Uterus (tissue), 4 donors: ENCODE results near the gene PLXND1. TPM values are rescaled to one million over a fixed set of nuclear protein-coding genes. Genes with fewer than 3 reads are reported as not detected.

Experiments used
- DNase-seq, 2 donors: peaks; one replicate each; pipeline ENCODE4 v3.0.0-alpha.2; 2019 to 2020
- H3K27ac ChIP-seq, 2 donors: fragments of 200-600 bp; sonication (generic); 1 replicate in 1 of 2; 2 replicates in 1 of 2; pipeline ENCODE4 v1.5.1; 2016 to 2018
- H3K27me3 ChIP-seq, 2 donors: fragments of 200-600 bp; sonication (generic); one replicate each; pipeline ENCODE4 v1.5.1; 2018 to 2019; ENCODE audit warnings: control low read depth in 1 of 2
- H3K36me3 ChIP-seq, 2 donors: fragments of 200-600 bp; sonication (generic); one replicate each; pipeline ENCODE4 v1.5.1; 2019; ENCODE audit warnings: control low read depth in 1 of 2
- H3K4me1 ChIP-seq, 2 donors: fragments of 200-600 bp; sonication (generic); one replicate each; pipeline ENCODE4 v1.5.1; 2018 to 2019; ENCODE audit warnings: control low read depth in 1 of 2
- H3K4me3 ChIP-seq, 2 donors: fragments of 200-600 bp; sonication (generic); 1 replicate in 1 of 2; 2 replicates in 1 of 2; pipeline ENCODE4 v1.5.1; 2018 to 2019; ENCODE audit warnings: mild to moderate bottlenecking in 1 of 2
- H3K9me3 ChIP-seq, 2 donors: fragments of 200-600 bp; sonication (generic); one replicate each; pipeline ENCODE4 v1.5.1; 2019; ENCODE audit warnings: control low read depth in 1 of 2
- POLR2A ChIP-seq, 2 donors: fragments of 450-650 bp; IDR thresholded peaks; one replicate each; pipeline ENCODE4 v1.6.1; 2016; ENCODE audit warnings: antibody characterized with exemption in 2 of 2, mild to moderate bottlenecking in 1 of 2, moderate library complexity in 1 of 2
- intact Hi-C: fragments of 100-400 bp; cut with DNase I; formaldehyde crosslinking; loops from one replicate; pipeline ENCODE4 v1.15.1; 2023; ENCODE audit warnings: low total_unique reads
- total RNA-seq, 4 donors: library from RNA; depleted of rRNA in 3 of 4; stranded (reverse); fragments of >200 nt in 3 of 4; gene quantifications; one replicate each; pipeline versions ENCODE4 v1.1.0 to v1.2.4, GENCODE V29; 2014 to 2023
- TF ChIP-seq, protein P1 (sequence below), 4 experiments: fragments of 200-600 bp in 2 of 4; fragments of 450-650 bp in 2 of 4; sonication (generic) in 2 of 4; IDR thresholded peaks; one replicate each; pipeline ENCODE4 v1.5.1; 2016 to 2019; ENCODE audit warnings: antibody characterized with exemption in 4 of 4, mild to moderate bottlenecking in 2 of 4, moderate library complexity in 1 of 4
- donor health status: DM: yes; HTN: yes; CAD: no.

PLXND1 gene
- total RNA-seq, 4 donors from 2014 or later = 54.7 to 343 (median 121) TPM

GRCh38 chr3:129605922-129606635 is 397 bp downstream of the PLXND1 start:
- no peaks in the 10 kb centered on the region for H3K9me3 ChIP-seq
- H3K4me1 ChIP-seq = peaks cover 0 to 20% of the 10 kb centered on the region in 2 donors
- peak overlapping the region; percentile 57 for H3K4me3 ChIP-seq
- peak overlapping the region; percentile 86 to 97 for H3K27ac ChIP-seq
- H3K27me3 ChIP-seq = no peaks in the 10 kb centered on the region
- TF ChIP-seq, protein P1, sequence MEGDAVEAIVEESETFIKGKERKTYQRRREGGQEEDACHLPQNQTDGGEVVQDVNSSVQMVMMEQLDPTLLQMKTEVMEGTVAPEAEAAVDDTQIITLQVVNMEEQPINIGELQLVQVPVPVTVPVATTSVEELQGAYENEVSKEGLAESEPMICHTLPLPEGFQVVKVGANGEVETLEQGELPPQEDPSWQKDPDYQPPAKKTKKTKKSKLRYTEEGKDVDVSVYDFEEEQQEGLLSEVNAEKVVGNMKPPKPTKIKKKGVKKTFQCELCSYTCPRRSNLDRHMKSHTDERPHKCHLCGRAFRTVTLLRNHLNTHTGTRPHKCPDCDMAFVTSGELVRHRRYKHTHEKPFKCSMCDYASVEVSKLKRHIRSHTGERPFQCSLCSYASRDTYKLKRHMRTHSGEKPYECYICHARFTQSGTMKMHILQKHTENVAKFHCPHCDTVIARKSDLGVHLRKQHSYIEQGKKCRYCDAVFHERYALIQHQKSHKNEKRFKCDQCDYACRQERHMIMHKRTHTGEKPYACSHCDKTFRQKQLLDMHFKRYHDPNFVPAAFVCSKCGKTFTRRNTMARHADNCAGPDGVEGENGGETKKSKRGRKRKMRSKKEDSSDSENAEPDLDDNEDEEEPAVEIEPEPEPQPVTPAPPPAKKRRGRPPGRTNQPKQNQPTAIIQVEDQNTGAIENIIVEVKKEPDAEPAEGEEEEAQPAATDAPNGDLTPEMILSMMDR (IDR thresholded peaks at IDR 0.05) = no peak
- peak in 1 of 2 donors; percentile 27 for TF ChIP-seq POLR2A (IDR thresholded peaks at IDR 0.05)
- peak in 1 of 2 donors; percentile 59 for DNase-seq
- intact Hi-C loops = no loop called here
- no peaks in the 10 kb centered on the region for H3K36me3 ChIP-seq

- peaks cover 0 to 20% of the 10 kb centered on the region in 2 donors for H3K4me1 ChIP-seq
- H3K27me3 ChIP-seq = no peaks in the 10 kb centered on the region
- intact Hi-C loops = no loop called here
- no peaks in the 10 kb centered on the region for H3K36me3 ChIP-seq
- TF ChIP-seq POLR2A (IDR thresholded peaks at IDR 0.05) = peak in 1 of 2 donors; percentile 11
- TF ChIP-seq, protein P1 (IDR thresholded peaks at IDR 0.05) = peak in 2 of 4 experiments; percentile 11 to 27
- peak overlapping the region; percentile 86 to 97 for H3K27ac ChIP-seq
- H3K9me3 ChIP-seq = no peaks in the 10 kb centered on the region
- peak in 1 of 2 donors; percentile 65 for DNase-seq
- H3K4me3 ChIP-seq = peak overlapping the region; percentile 57
Measured at GRCh38 chr3:129605203-129605921, 1.1 kb downstream of the PLXND1 start.

GRCh38 chr3:129604767-129605166 is 1.7 kb downstream of the PLXND1 start:
- Histone ChIP-seq H3K36me3 (no peaks in the 10 kb centered on the region), H3K27me3 (no peaks in the 10 kb centered on the region), H3K4me1 (peaks cover 0 to 24% of the 10 kb centered on the region in 2 donors), H3K4me3 (peak overlapping the region; percentile 57), H3K27ac (peak overlapping the region; percentile 86 to 97), H3K9me3 (no peaks in the 10 kb centered on the region)
- DNase-seq = no peak
- TF ChIP-seq, protein P1 (IDR thresholded peaks at IDR 0.05) = no peak
- no peak for TF ChIP-seq POLR2A (IDR thresholded peaks at IDR 0.05)
- intact Hi-C loops = no loop called here

GRCh38 chr3:129603991-129604749 is 2.3 kb downstream of the PLXND1 start:
- Histone ChIP-seq H3K4me3 (peak overlapping the region; percentile 57), H3K27me3 (no peaks in the 10 kb centered on the region), H3K9me3 (no peaks in the 10 kb centered on the region), H3K27ac (peak overlapping the region; percentile 86 to 97), H3K36me3 (no peaks in the 10 kb centered on the region), H3K4me1 (peaks cover 0 to 26% of the 10 kb centered on the region in 2 donors)
- TF ChIP-seq, protein P1 (IDR thresholded peaks at IDR 0.05) = no peak
- no peak for TF ChIP-seq POLR2A (IDR thresholded peaks at IDR 0.05)
- intact Hi-C loops = no loop called here
- DNase-seq = no peak
